ENCODE results near the gene CDV3.
"Not testable (repeated sequence)": the region's sequence is repeated elsewhere in the genome, so short reads cannot be mapped to it uniquely, and the experiment has no call there.

CDV3 gene

GRCh38 chr3:133573629-133574194 lies at the start of gene CDV3:
Gene CDV3, plus strand, starts transcription at chr3:133573686. Its CDS starts 359 bp downstream, at chr3:133574045.
- DNase-seq = no peak

- not testable (repeated sequence) for DNase-seq
These were observed 49.7 kb upstream of the CDV3 start for GRCh38 chr3:133523758-133524157.

- no peak for DNase-seq
These were observed 48.1 kb upstream of the CDV3 start for GRCh38 chr3:133525435-133525834.

- peak; percentile 6 for DNase-seq
These were observed 46.3 kb upstream of the CDV3 start for GRCh38 chr3:133527081-133527715.

GRCh38 chr3:133529809-133530208 lies 43.7 kb upstream of the CDV3 start:
- DNase-seq = no peak

GRCh38 chr3:133531981-133532380 lies 41.5 kb upstream of the CDV3 start:
- no peak for DNase-seq

- DNase-seq = no peak
These were observed 40.5 kb upstream of the CDV3 start for GRCh38 chr3:133532951-133533350.

- DNase-seq = peak; percentile 60
These were observed 37.3 kb upstream of the CDV3 start for GRCh38 chr3:133535971-133536881.

- DNase-seq = not testable (repeated sequence)
These were observed 36.4 kb upstream of the CDV3 start for GRCh38 chr3:133537131-133537530.

GRCh38 chr3:133538154-133538553 lies 35.3 kb upstream of the CDV3 start:
- DNase-seq = no peak

- no peak for DNase-seq
These were observed 32.4 kb upstream of the CDV3 start for GRCh38 chr3:133540896-133541674.

- no peak for DNase-seq
These were observed 30.6 kb upstream of the CDV3 start for GRCh38 chr3:133542871-133543270.

- not testable (repeated sequence) for DNase-seq
These were observed 28.5 kb upstream of the CDV3 start for GRCh38 chr3:133544983-133545382.

- no peak for DNase-seq
These were observed 25.9 kb upstream of the CDV3 start for GRCh38 chr3:133547432-133548041.

GRCh38 chr3:133548090-133548489 lies 25.4 kb upstream of the CDV3 start:
- no peak for DNase-seq

- DNase-seq = no peak
These were observed 23.9 kb upstream of the CDV3 start for GRCh38 chr3:133549565-133549964.

- DNase-seq = not testable (repeated sequence)
These were observed 21.9 kb upstream of the CDV3 start for GRCh38 chr3:133551589-133551988.

GRCh38 chr3:133561679-133562078 lies 11.8 kb upstream of the CDV3 start:
- no peak for DNase-seq

GRCh38 chr3:133562376-133562775 lies 11.1 kb upstream of the CDV3 start:
- DNase-seq = no peak

- no peak for DNase-seq
These were observed 10.3 kb upstream of the CDV3 start for GRCh38 chr3:133563186-133563591.

- no peak for DNase-seq
These were observed 9.7 kb upstream of the CDV3 start for GRCh38 chr3:133563816-133564215.

GRCh38 chr3:133568294-133569014 lies 5.0 kb upstream of the CDV3 start:
- DNase-seq = no peak

All from NCI-H1092 treated with DMSO at 0.1 percent for 48 hours (cell line).